Heart right ventricle (tissue), 16 donors: ENCODE data around the gene TRIM41. TPM values are rescaled to one million over a fixed set of nuclear protein-coding genes. Genes with fewer than 3 reads are reported as not detected.
A peak's percentile ranks its signal among the peaks of the same experiment; 100 is the strongest.

ENCODE experiments used
- ATAC-seq, 8 donors: fragments of 200-7000 bp; cut with Tn5 transposase; one replicate each; pipeline ENCODE4 v1.9.1; 2020; ENCODE audit warnings: mild to moderate bottlenecking in 8 of 8, moderate library complexity in 8 of 8, moderate number of reproducible peaks in 1 of 8
- DNase-seq, 2 donors: peaks; one replicate each; pipeline ENCODE4 v3.0.0-alpha.2; 2020
- H3K27ac ChIP-seq, 10 donors: fragments of 200-600 bp; sonication (generic) in 2 of 10; one replicate each; pipeline versions ENCODE4 v1.5.0 to v1.8.0; 2020 to 2022; ENCODE audit warnings: mild to moderate bottlenecking in 3 of 10
- H3K27me3 ChIP-seq, 7 donors: fragments of 200-600 bp; one replicate each; pipeline ENCODE4 v1.8.0; 2021 to 2022; ENCODE audit warnings: mild to moderate bottlenecking in 2 of 7
- H3K36me3 ChIP-seq, 9 donors: fragments of 200-600 bp; sonication (generic) in 1 of 9; one replicate each; pipeline versions ENCODE4 v1.5.0 to v1.8.0; 2020 to 2022; ENCODE audit warnings: mild to moderate bottlenecking in 2 of 9
- H3K4me1 ChIP-seq, 9 donors: fragments of 200-600 bp; sonication (generic) in 1 of 9; one replicate each; pipeline versions ENCODE4 v1.5.0 to v1.8.0; 2020 to 2022; ENCODE audit warnings: mild to moderate bottlenecking in 4 of 9
- H3K4me3 ChIP-seq, 10 donors: fragments of 200-600 bp; sonication (generic) in 2 of 10; one replicate each; pipeline versions ENCODE4 v1.5.0 to v1.8.0; 2020 to 2022; ENCODE audit warnings: mild to moderate bottlenecking in 7 of 10, moderate library complexity in 2 of 10
- H3K9me3 ChIP-seq, 11 donors: fragments of 200-600 bp in 10 of 11; sonication (generic) in 2 of 11; one replicate each; pipeline versions ENCODE4 v1.5.0 to v1.8.0; 2013 to 2022; ENCODE audit warnings: mild to moderate bottlenecking in 2 of 11, control low read depth in 1 of 11, moderate library complexity in 1 of 11
- CTCF ChIP-seq, 9 donors: fragments of 200-600 bp; sonication (generic) in 2 of 9; IDR thresholded peaks; one replicate each; pipeline versions ENCODE4 v1.5.0 to v1.8.0; 2021 to 2022; ENCODE audit warnings: antibody characterized with exemption in 9 of 9, mild to moderate bottlenecking in 5 of 9, moderate library complexity in 1 of 9
- WGBS, 2 donors: extraction: QIAGEN DNeasy Blood & Tissue Kit; methylation state at CpG; one replicate each; pipeline ENCODE4 v1.1.7; 2013; ENCODE audit warnings: inconsistent platforms in 1 of 2; 5-methylcytosine and 5-hydroxymethylcytosine counted together
- intact Hi-C, 10 donors: fragments of 100-400 bp; cut with DNase I; formaldehyde crosslinking; loops; one replicate each; pipeline versions ENCODE4 v1.11.1 to v1.14.2; 2022
- polyA plus RNA-seq, 2 donors: library from polyadenylated mRNA; stranded (reverse); fragments of 200-250 nt; gene quantifications; one replicate each; pipeline ENCODE4 v1.2.3, GENCODE V29; 2013
- total RNA-seq, 10 donors: library from RNA; stranded (reverse); fragmentation: NEBNext Ultra II Directional in 3 of 10; extraction: Animal tissue kit (Norgen Biotek cat#: 25700) in 3 of 10; gene quantifications; one replicate each; pipeline versions ENCODE4 v1.2.1 to v1.2.4, GENCODE V29; 2021 to 2023
- donor health status: Arrhythmogenic right ventricular cardiomyopathy.
- donor health status: ischemic (EF 13 %, LVEDD 7.1; RV severe dilation, severe dysfunction).
- donor health status: healthy with polysubstance abuse.
- donor health status: DM: no; HTN: yes; CAD: no.
- donor health status: DM: no; HTN: no; CAD: no.
- donor health status: ischemic (EF 25% LVEDD 6.9; RV normal size, moderate dysfunction).
- donor health status: ischemic (EF 25% LVEDD 5.7; RV mildly dilated, moderate dysfunction).
- donor health status: healthy.
- donor health status: DM: yes; HTN: yes; CAD: no.
- donor health status: Ischemic cardiomyopathy.
- donor health status: ischemic (EF 35%, LVEDD 5.7; RV mildly dilated, moderate dysfunction).
- donor health status: nonischemic (EF 11% LVEDD 7.7; RV severe dilation, severe dysfunction).
- donor health status: DM: yes; HTN: yes; CAD: no.
- donor health status: PGD.
- donor health status: ischemic (EF 29% LVEDD 5.4; RV normal size, mild dysfunction).
- donor health status: nonischemic (EF 23%, LVEDD 6.1; RV moderate dilation, normal function).

The TRIM41 gene
- total and polyA plus RNA-seq, 12 donors = 12.1 to 28.2 (median 25.2) TPM

- ATAC-seq (no peak), DNase-seq (no peak)
- intact Hi-C loops = no loop called here
- Histone ChIP-seq H3K4me1 (peaks cover 11 to 83% (median 62%) of the 10 kb centered on the region in 9 donors), H3K4me3 (peak overlapping the region in 9 of 10 donors; percentile 73 to 99 (median 94)), H3K9me3 (no peaks in the 10 kb centered on the region), H3K27me3 (no peaks in the 10 kb centered on the region), H3K36me3 (peaks cover 0 to 53% (median 9%) of the 10 kb centered on the region in 9 donors), H3K27ac (peak overlapping the region in 1 of 10 donors; percentile 7)
- TF ChIP-seq CTCF (IDR thresholded peaks at IDR 0.05) = no peak
- WGBS, 2 donors = 42 to 46% methylated on average over 3 of the region's 3 CpGs
Measured at GRCh38 chr5:181258576-181258975, 35.5 kb downstream of the TRIM41 start.

- 13 to 18% methylated on average over 2 of the region's 2 CpGs for WGBS, 2 donors
- peak overlapping the region; percentile 73 to 99 (median 92) for H3K4me3 ChIP-seq
- no peaks in the 10 kb centered on the region for H3K9me3 ChIP-seq
- H3K27me3 ChIP-seq = no peaks in the 10 kb centered on the region
- H3K27ac ChIP-seq = peak overlapping the region in 6 of 10 donors; percentile 100
- intact Hi-C loops = no loop called here
- ATAC-seq (no peak), DNase-seq (no peak)
- no peak for TF ChIP-seq CTCF (IDR thresholded peaks at IDR 0.05)
- H3K36me3 ChIP-seq = peaks cover 0 to 53% (median 11%) of the 10 kb centered on the region in 9 donors
- H3K4me1 ChIP-seq = peaks cover 11 to 78% (median 62%) of the 10 kb centered on the region in 9 donors
Measured at GRCh38 chr5:181259283-181259682, 36.2 kb downstream of the TRIM41 start.

GRCh38 chr5:181259974-181260719 lies 37.1 kb downstream of the TRIM41 start:
- H3K4me3 ChIP-seq = peak overlapping the region; percentile 73 to 99 (median 92)
- WGBS, 2 donors = 1 to 2% methylated on average over 26 of the region's 26 CpGs
- H3K36me3 ChIP-seq = peaks cover 0 to 52% (median 14%) of the 10 kb centered on the region in 9 donors
- no peaks in the 10 kb centered on the region for H3K9me3 ChIP-seq
- H3K27ac ChIP-seq = peak overlapping the region in 9 of 10 donors; percentile 99 to 100 (median 100)
- ATAC-seq (peak in 2 of 8 donors; percentile 0), DNase-seq (no peak)
- peaks cover 11 to 70% (median 56%) of the 10 kb centered on the region in 9 donors for H3K4me1 ChIP-seq
- intact Hi-C loops = loop anchor here in 8 of 10 donors (2.0 to 10.0 kb wide), 5 partner anchors 37 to 78 kb away; partner anchors contain the start of gene TRIM41 (in 1 of the 8)
- no peaks in the 10 kb centered on the region for H3K27me3 ChIP-seq
- no peak for TF ChIP-seq CTCF (IDR thresholded peaks at IDR 0.05)

GRCh38 chr5:181260720-181261319 lies 37.7 kb downstream of the TRIM41 start, which contains the start of gene TRIM52:
TSS of gene TRIM52 (minus strand) at chr5:181261143. CDS start at chr5:181260813, 330 bp downstream.
- H3K36me3 ChIP-seq = peaks cover 0 to 46% (median 14%) of the 10 kb centered on the region in 9 donors
- DNase-seq (peak; percentile 93), ATAC-seq (peak; percentile 90 to 97 (median 94))
- peak within 1 kb of the TSS; percentile 98 to 100 (median 100) for H3K27ac ChIP-seq
- no peaks in the 10 kb centered on the region for H3K9me3 ChIP-seq
- peak within 1 kb of the TSS; percentile 73 to 99 (median 92) for H3K4me3 ChIP-seq
- 0 to 1% methylated on average over 43 of the region's 43 CpGs for WGBS, 2 donors
- peaks cover 11 to 63% (median 50%) of the 10 kb centered on the region in 9 donors for H3K4me1 ChIP-seq
- H3K27me3 ChIP-seq = no peaks in the 10 kb centered on the region
- TF ChIP-seq CTCF (IDR thresholded peaks at IDR 0.05) = peak in 1 of 9 donors; percentile 13
- intact Hi-C loops = loop anchor here in 8 of 10 donors (1.0 to 10.0 kb wide), 6 partner anchors 38 to 79 kb away; partner anchors contain the start of gene TRIM41 (in 2 of the 8)
